ENCODE data around the gene CD1D. TPM values are rescaled to one million over a fixed set of nuclear protein-coding genes. Genes with fewer than 3 reads are reported as not detected.

CD1D gene
- total RNA-seq, 1 experiment from 2014 or later: 0.07 TPM

Other genes with a start within 250 kb of the CD1D start
- gene KIRREL1, start 187.2 kb upstream of the CD1D start, total RNA-seq (2014; rRNA removed; shearing (Covaris generic)): 48.7 and 51.1 TPM in 2 replicates
- not detected in 2 replicates for gene CD1A, start 73.5 kb downstream of the CD1D start, total RNA-seq (2014; rRNA removed; shearing (Covaris generic))
- gene CD1C, start 109.0 kb downstream of the CD1D start, total RNA-seq (2014; rRNA removed; shearing (Covaris generic)): not detected in 2 replicates
- gene CD1B, start 150.6 kb downstream of the CD1D start, total RNA-seq (2014; rRNA removed; shearing (Covaris generic)): not detected in 2 replicates
- gene CD1E, start 173.0 kb downstream of the CD1D start, total RNA-seq (2014; rRNA removed; shearing (Covaris generic)): not detected in 2 replicates
- gene OR10T2, start 218.6 kb downstream of the CD1D start, total RNA-seq (2014; rRNA removed; shearing (Covaris generic)): not detected in 2 replicates
- not detected in 2 replicates for gene OR10K2, start 245.3 kb downstream of the CD1D start, total RNA-seq (2014; rRNA removed; shearing (Covaris generic))